Activated CD4-positive, alpha-beta T cell treated with anti-CD3 and anti-CD28 coated beads, Interleukin-2, amount 50 U/mL, for 24 hours (primary cell): ENCODE results near the gene MSI1.

Source experiments
- DNase-seq, 2 donors: peaks; one replicate each; pipeline ENCODE4 v3.0.0-alpha.2; 2020; ENCODE audit warnings: low read depth in 1 of 2, low spot score in 1 of 2

Gene MSI1

DNA sequence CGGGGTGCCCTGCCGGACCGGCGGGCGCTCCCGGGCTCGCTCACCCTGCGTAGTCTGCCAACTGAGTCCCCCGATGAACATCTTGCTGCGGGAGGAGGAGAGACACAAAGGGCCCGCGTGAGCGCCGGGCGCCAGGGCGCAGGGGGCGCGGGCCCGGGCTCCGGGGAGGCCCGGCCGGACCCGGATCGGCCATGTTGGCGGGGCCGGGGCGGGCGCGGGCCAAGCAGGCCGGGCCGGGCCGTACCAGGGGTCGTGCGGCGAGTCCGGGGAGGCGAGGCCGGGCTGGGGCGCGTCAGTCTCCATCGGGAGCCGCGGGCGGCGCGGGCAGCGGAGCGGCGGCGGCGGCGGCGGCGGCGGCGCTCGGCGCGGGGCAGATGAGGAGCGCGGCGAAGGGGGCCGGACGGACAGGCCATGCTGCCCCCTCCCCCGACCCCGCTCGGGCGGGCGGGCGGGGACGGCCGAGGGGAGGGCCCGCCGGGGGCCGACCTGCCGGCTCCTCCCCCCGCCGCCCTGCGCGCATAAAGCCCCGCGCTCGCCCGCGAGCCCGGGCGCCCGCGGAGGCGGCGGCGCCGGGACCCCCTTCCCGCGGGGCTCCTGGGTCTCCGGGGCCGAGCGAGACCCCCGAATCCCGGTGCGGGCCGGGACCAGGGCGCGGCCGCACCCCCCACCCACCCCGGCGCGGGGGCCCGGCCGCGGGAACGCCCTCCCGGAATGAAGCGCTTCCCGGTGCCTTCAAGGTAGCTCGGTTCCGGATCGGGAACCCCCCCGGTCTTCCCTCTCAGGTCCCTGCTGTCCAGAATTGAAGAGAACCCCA is at the start of gene MSI1:
TSS of gene MSI1 (minus strand) at position 376 of the 814 bp plus-strand sequence. CDS start at position 303, 73 bp downstream.
- DNase-seq: no peak

GRCh38 chr12:120417917-120418580 is 49.1 kb upstream of the MSI1 start:
- no peak for DNase-seq

- no peak for DNase-seq
These were observed 47.7 kb upstream of the MSI1 start for GRCh38 chr12:120416490-120417216.

GRCh38 chr12:120413901-120414695 is 45.1 kb upstream of the MSI1 start:
- no peak for DNase-seq

DNA sequence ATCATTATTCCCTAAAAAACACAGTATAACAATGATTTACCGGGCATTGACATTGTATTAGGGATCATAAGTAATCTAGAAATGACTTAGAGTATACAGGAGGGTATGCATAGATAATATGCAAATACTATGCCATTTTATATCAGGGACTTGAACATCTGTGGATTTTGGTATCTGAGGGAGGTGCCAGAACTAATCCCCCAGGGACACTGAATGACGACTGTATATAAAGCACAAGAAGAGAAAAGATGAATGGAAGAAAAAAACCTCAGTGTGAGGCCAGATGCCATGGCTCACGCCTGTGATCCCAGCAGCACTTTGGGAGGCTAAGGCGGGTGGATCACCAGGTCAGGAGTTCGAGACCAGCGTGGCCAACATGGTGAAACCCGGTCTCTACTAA is 43.5 kb upstream of the MSI1 start:
- DNase-seq: no peak

DNA sequence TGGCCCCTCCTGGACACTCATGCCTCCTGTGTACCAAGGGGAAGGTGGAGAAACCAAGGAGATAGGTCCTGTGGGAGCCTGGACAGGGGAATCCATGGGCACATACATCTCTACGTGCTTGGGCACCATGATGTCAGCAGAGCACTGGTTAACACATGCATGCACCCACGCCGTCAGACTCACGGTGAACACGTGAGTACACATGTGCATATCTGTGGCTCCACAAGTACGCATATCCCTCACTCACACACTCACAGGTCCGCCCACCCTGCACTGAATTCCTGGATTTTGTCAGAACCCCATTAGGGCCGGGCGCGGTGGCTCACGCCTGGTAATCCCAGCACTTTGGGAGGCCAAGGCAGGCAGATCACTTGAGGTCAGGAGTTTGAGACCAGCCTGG is 39.8 kb upstream of the MSI1 start:
- no peak for DNase-seq

DNA sequence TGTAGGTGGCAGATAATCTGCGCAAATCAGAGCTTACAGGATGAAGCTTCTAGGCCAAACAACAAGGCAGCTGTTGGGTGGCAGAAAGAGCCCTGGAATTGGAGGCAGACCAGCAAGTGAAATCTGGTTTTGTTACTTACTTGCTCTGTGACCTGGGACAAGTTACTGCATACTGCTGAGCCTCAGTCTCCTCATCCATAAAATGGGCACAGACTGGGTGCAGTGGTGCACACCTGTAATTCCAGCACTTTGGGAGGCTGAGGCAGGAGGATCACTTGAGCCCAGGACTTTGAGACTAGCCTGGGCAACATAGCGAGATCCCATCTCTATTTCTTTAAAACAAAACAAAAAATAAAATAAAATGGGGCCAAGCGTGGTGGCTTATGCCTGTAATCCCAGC is 37.6 kb upstream of the MSI1 start:
- DNase-seq: no peak

DNA sequence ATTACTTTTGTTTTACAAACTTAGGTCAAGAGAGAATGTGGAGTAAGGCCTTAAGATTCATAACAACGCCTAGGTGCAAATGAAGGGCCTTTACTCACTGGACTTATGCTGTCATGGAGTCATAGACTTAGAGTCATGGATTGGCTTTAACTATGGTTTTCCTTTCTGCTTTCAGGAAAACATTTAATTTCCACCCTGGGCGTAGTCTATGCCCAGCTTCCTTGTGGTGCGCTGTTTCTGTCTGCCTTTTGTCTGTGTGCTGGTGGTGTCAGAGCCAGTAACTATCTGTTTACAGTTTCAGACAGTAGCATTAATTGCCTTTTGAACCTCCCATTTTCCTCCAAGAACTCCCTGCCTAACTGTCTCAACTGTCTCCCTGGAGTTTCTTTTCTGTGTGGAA is 37.1 kb upstream of the MSI1 start:
- no peak for DNase-seq

- no peak for DNase-seq
These were observed 35.3 kb upstream of the MSI1 start for GRCh38 chr12:120404271-120404670.

GRCh38 chr12:120403869-120404268 is 34.9 kb upstream of the MSI1 start:
- no peak for DNase-seq

DNA sequence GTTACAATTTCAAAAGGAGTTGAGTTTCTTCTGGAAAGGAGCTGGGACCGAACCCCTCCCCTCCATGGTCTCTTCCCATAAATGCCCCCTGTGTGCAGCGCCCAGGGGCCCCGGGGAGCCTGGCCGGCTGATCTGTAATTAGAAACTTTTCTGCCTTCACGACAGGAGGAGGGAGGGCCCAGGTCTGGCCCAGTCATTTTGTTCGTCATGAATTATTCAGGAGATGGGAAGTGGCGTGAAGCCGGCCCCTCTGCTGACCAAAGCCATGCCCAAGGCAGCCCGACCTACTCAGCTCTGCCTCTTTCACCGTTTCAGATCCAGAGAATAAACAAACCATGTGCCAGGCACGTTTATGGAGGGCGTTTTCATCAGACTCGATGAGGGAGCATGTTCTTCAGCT is 33.3 kb upstream of the MSI1 start:
- no peak for DNase-seq

- no peak for DNase-seq
These were observed 30.6 kb upstream of the MSI1 start for GRCh38 chr12:120399531-120399930.

DNA sequence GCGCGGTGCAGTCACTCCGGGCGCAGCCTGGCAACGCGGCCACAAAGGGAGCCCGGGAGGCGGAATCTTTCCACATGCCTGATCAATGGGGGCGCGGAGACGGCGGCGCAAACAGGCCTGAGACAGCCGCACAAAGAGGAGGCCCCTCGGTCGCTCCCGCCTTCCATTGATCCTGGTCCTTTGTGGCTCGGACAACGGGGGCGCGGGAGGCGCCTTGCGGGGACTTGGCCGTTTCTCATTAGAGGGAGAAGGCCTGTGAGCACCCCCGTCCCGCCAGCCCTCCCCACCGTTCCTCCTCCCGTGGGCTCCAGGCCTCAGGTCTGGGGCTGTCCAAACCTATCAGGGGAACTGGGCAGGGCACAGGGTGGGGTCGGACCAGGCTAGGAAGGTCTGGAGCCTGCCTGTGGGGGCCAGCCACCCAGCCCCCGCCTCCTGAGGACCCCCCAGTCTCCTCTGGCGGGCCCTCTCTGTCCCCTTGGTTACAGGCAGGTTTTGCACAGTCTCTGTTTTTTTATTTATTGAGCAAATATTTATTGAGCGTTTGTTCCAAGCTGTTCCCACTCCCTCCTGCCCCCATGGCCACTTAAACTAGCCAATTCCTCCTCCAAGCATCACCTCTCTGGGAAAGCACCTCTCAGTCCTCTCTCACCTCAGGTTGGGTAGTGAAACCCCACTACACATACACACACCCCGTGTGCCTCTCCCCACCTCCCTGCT is 29.0 kb upstream of the MSI1 start:
- DNase-seq: no peak

DNA sequence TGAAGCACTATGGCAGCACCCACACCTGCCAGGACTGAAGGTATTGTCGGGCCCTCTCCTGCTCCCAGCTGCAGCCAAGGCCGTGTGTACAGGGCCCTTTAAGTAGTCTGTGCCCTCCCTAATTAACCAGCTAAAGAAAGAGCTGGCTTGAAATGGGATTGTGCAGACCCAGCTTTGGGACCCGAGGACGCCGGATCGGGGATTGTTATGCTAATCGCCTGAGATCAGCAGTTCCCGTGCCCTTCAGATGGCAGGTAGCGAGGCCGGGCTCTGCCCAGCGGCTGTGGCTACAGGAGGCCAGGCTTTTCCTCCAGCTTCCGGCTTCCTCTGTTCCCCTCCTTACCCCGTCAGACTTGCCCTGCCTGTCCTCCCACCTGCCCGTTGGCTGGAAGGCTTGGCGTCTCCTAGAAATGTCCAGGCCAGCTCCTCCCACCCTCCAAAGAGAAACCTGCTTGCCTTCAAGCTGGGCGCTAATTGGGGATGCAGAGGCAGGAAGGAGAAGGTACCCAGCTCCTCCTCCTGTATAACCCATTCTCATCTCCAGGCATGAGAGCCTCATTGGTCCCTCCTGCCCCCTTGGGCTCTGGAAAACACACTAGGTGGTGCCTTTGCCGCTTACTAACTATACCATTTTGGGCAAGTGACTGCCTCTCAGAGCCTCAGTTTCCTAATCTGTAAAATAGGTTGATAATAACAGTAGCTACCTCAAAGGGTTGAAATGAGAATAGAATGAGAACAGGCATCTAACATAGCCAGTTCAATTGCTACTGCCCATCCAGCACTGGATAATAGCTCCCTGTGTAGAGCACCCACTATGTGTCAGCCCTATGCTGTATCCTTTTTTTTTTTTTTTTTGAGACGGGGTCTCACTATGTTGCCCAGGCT is 25.8 kb upstream of the MSI1 start:
- no peak for DNase-seq

DNA sequence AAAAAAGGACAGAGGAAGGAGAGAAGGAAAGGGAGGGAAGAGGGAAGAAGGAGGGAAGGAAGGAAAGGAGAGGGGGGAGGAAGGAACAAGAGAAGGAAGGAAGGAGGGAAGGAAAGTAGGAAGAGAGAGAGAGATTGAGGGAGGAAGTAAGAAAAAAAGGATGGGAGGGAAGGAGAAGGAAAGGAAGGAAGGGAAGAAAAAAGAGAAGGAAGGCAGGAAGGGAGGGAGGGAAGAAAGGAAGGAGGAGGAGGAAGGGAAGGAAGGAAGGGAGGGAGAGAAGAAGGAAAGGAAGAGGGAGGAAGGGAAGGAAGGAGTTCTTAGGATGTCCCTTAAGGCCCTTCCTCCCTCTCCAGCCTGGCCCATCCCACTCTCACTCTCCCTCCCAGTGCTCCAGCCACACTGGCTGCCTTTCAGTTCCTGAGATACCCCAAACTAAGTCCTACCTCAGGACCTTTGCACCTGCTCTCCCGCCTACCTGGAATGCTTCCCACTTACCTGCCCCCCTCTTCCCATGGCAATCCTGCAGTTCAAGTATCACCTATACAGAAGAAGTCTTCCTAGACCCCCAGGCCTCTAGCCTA is 21.7 kb upstream of the MSI1 start:
- DNase-seq: no peak

DNA sequence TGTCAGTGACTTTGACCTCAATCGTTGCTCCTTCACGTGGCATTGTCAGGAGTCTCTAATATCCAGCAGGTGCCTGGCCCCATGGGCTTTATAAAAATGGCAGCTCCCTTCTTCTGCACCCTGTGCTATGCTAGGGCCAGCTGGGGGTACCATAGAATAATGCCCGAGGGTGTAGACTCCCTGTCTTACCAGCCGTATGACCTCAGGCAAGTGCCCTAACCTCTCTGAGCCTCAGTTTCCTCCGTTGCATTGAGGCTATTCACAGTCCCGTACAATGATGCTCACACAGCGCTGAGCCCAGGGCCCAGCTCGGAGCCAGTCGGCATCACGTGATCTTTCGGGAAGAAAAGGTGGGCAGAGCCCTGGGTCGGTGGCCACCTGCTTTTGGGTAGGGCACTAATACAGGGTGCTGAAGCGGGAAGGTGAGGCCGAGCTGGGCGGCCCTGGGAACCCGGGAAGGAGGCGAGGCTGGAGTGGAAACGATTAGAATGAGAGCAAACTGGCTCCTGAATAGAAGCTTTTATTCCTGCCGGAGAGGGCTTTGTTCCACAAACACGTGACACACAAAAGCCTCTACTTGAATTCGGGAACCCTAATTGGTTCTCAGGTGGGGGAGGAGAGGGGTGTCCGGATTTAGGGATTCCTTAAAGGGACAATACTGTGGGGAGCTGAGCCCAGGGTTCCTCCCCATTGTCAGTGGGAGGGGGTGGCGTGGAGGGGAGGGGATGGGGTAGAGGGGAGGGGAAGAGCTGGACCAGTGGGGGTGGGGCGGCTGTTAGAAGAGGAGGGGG is 19.9 kb upstream of the MSI1 start:
- DNase-seq: no peak

GRCh38 chr12:120381752-120382419 is 12.9 kb upstream of the MSI1 start:
- DNase-seq: no peak

GRCh38 chr12:120378036-120378435 is 9.1 kb upstream of the MSI1 start:
- DNase-seq: no peak
